Lung (tissue), 12 donors: ENCODE measurements around the gene ACTL8. TPM values are rescaled to one million over a fixed set of nuclear protein-coding genes. Genes with fewer than 3 reads are reported as not detected.

Experiments used
- ATAC-seq: fragments of 200-7000 bp; cut with Tn5 transposase; one replicate; pipeline ENCODE4 v1.9.1; 2020; ENCODE audit warnings: moderate number of reproducible peaks; ENCODE audit not compliant: insufficient read depth, low FRiP score
- DNase-seq, 3 donors: peaks; one replicate each; pipeline ENCODE4 v3.0.0-alpha.2; 2013 to 2017
- H3K27ac ChIP-seq, 2 donors: one replicate each; pipeline ENCODE4 v1.5.1; 2013; ENCODE audit warnings: mild to moderate bottlenecking in 2 of 2, moderate library complexity in 2 of 2, control low read depth in 1 of 2, inconsistent platforms in 1 of 2, low read depth in 1 of 2, low read length in 1 of 2
- H3K27me3 ChIP-seq, 3 donors: one replicate each; pipeline ENCODE4 v1.5.1; 2013; ENCODE audit warnings: low read length in 2 of 3; ENCODE audit not compliant: control insufficient read depth in 3 of 3, insufficient read depth in 3 of 3
- H3K36me3 ChIP-seq, 4 donors: one replicate each; pipeline ENCODE4 v1.5.1; 2013; ENCODE audit warnings: low read length in 4 of 4, mild to moderate bottlenecking in 1 of 4, moderate library complexity in 1 of 4; ENCODE audit not compliant: control insufficient read depth in 4 of 4, insufficient read depth in 4 of 4
- H3K4me1 ChIP-seq, 5 donors: one replicate each; pipeline ENCODE4 v1.5.1; 2013; ENCODE audit warnings: low read length in 5 of 5, mild to moderate bottlenecking in 2 of 5, moderate library complexity in 1 of 5; ENCODE audit not compliant: control insufficient read depth in 5 of 5, insufficient read depth in 5 of 5
- H3K4me3 ChIP-seq: one replicate; pipeline ENCODE4 v1.5.1; 2013; ENCODE audit warnings: mild to moderate bottlenecking, control low read depth, moderate library complexity
- H3K9ac ChIP-seq, 2 donors: one replicate each; pipeline ENCODE4 v1.5.1; 2013; ENCODE audit warnings: low read length in 2 of 2, control low read depth in 1 of 2; ENCODE audit not compliant: insufficient read depth in 1 of 2
- H3K9me3 ChIP-seq, 4 donors: one replicate each; pipeline ENCODE4 v1.5.1; 2013; ENCODE audit warnings: low read length in 3 of 4, mild to moderate bottlenecking in 1 of 4, moderate library complexity in 1 of 4; ENCODE audit not compliant: control insufficient read depth in 4 of 4, insufficient read depth in 3 of 4
- WGBS, 2 donors: extraction: QIAGEN DNeasy Blood & Tissue Kit; methylation state at CpG; one replicate each; pipeline ENCODE4 v1.1.7; 2013; 5-methylcytosine and 5-hydroxymethylcytosine counted together
- polyA plus RNA-seq, 2 donors: library from polyadenylated mRNA; stranded (reverse); fragments of 200-250 nt; gene quantifications; one replicate each; pipeline ENCODE4 v1.2.1, GENCODE V29; 2013
- total RNA-seq, 2 donors: library from RNA; depleted of rRNA in 1 of 2; stranded (reverse); fragments of >200 nt in 1 of 2; gene quantifications; one replicate each; pipeline ENCODE4 v1.2.1, GENCODE V29; 2014 to 2021
- TF ChIP-seq, protein P1 (sequence below): IDR thresholded peaks from 2 replicates; pipeline ENCODE4 v1.5.1; 2012; ENCODE audit warnings: mild to moderate bottlenecking; ENCODE audit errors: control extremely low read depth, extremely low read depth
- donor health status: control.
- donor health status: control.
- donor health status: Bipolar disorder and iron deficiency.
- donor health status: healthy.
- donor health status: DM: yes; HTN: yes; CAD: no.

ACTL8 gene
- total and polyA plus RNA-seq, 4 donors: not detected

DNA sequence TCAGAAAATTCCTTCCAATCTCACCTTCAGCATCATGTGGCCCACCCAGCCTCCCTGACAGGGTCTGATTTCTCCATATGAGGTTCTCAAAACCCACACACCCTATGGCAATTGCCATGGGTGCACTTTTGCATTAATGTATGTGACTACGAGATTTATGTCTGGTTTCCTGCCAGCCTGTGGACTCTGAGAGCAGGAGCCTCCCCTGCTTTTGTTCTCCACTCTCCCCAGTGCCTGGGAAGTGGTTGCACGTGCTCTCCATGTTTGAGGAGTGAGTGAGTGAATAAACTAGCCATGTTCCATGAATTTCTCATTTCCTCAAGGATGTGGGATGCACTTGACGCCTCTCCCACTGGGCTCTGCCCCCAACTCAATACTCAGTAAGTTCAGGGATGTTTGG, 91.2 kb downstream of the ACTL8 start:
- Histone ChIP-seq H3K27me3 (peaks cover 0 to 2% (median 0%) of the 10 kb centered on the region in 3 donors), H3K27ac (no peak overlapping the region), H3K4me3 (no peak overlapping the region), H3K9ac (no peak overlapping the region), H3K4me1 (no peaks in the 10 kb centered on the region), H3K36me3 (no peaks in the 10 kb centered on the region), H3K9me3 (peaks cover 0 to 3% (median under 1%) of the 10 kb centered on the region in 4 donors)
- DNase-seq: no peak
- TF ChIP-seq, protein P1, sequence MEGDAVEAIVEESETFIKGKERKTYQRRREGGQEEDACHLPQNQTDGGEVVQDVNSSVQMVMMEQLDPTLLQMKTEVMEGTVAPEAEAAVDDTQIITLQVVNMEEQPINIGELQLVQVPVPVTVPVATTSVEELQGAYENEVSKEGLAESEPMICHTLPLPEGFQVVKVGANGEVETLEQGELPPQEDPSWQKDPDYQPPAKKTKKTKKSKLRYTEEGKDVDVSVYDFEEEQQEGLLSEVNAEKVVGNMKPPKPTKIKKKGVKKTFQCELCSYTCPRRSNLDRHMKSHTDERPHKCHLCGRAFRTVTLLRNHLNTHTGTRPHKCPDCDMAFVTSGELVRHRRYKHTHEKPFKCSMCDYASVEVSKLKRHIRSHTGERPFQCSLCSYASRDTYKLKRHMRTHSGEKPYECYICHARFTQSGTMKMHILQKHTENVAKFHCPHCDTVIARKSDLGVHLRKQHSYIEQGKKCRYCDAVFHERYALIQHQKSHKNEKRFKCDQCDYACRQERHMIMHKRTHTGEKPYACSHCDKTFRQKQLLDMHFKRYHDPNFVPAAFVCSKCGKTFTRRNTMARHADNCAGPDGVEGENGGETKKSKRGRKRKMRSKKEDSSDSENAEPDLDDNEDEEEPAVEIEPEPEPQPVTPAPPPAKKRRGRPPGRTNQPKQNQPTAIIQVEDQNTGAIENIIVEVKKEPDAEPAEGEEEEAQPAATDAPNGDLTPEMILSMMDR: no peak
- 24 to 30% methylated on average over 3 of the region's 3 CpGs for WGBS, 2 donors
- no peak for ATAC-seq

GRCh38 chr1:17847111-17847510, 92.0 kb downstream of the ACTL8 start:
- peaks cover 0 to 3% (median under 1%) of the 10 kb centered on the region in 4 donors for H3K9me3 ChIP-seq
- 70 to 74% methylated on average over 3 of the region's 3 CpGs for WGBS, 2 donors
- peaks cover 0 to 2% (median 0%) of the 10 kb centered on the region in 3 donors for H3K27me3 ChIP-seq
- DNase-seq (no peak), ATAC-seq (no peak)
- no peak overlapping the region for H3K9ac ChIP-seq
- TF ChIP-seq, protein P1: no peak
- H3K36me3 ChIP-seq: no peaks in the 10 kb centered on the region
- H3K4me1 ChIP-seq: no peaks in the 10 kb centered on the region
- H3K4me3 ChIP-seq: no peak overlapping the region
- H3K27ac ChIP-seq: no peak overlapping the region

GRCh38 chr1:17849216-17849615, 94.1 kb downstream of the ACTL8 start:
- 78 to 81% methylated on average over 3 of the region's 3 CpGs for WGBS, 2 donors
- TF ChIP-seq, protein P1: no peak
- Histone ChIP-seq H3K27me3 (peaks cover 0 to 2% (median 0%) of the 10 kb centered on the region in 3 donors), H3K36me3 (no peaks in the 10 kb centered on the region), H3K4me1 (no peaks in the 10 kb centered on the region), H3K4me3 (no peak overlapping the region), H3K9ac (no peak overlapping the region), H3K27ac (no peak overlapping the region), H3K9me3 (peaks cover 0 to 3% (median under 1%) of the 10 kb centered on the region in 4 donors)
- no peak for DNase-seq
- ATAC-seq: no peak

- Histone ChIP-seq H3K4me3 (no peak overlapping the region), H3K27ac (no peak overlapping the region)
- WGBS, 2 donors: 69 to 76% methylated on average over 8 of the region's 8 CpGs
These were observed 95.9 kb downstream of the ACTL8 start for GRCh38 chr1:17851056-17851455.

More at GRCh38 chr1:17851056-17851455, 95.9 kb downstream of the ACTL8 start:
- Histone ChIP-seq H3K9me3 (peaks cover 0 to 3% (median 0%) of the 10 kb centered on the region in 4 donors), H3K4me1 (no peaks in the 10 kb centered on the region), H3K36me3 (no peaks in the 10 kb centered on the region), H3K9ac (no peak overlapping the region), H3K27me3 (no peaks in the 10 kb centered on the region)
- TF ChIP-seq, protein P1: no peak
- ATAC-seq (no peak), DNase-seq (no peak)
